H9 (cell line): ENCODE results near the gene PRR30. TPM values are rescaled to one million over a fixed set of nuclear protein-coding genes. Genes with fewer than 3 reads are reported as not detected.

Experiments used
- DNase-seq: peaks from one replicate; pipeline ENCODE4 v3.0.0-alpha.2; 2017
- H2AFZ ChIP-seq: one replicate; pipeline ENCODE4 v1.6.1; 2013; ENCODE audit warnings: mild to moderate bottlenecking, low read length, control low read depth, moderate library complexity
- H2AK5ac ChIP-seq: 2 replicates; pipeline ENCODE4 v1.6.1; 2013; ENCODE audit warnings: low read length, control low read depth, mixed read lengths; ENCODE audit not compliant: insufficient read length
- H2BK120ac ChIP-seq: one replicate; pipeline ENCODE4 v1.6.1; 2013; ENCODE audit warnings: low read depth, mild to moderate bottlenecking, low read length, control low read depth, inconsistent platforms; ENCODE audit not compliant: poor library complexity, severe bottlenecking
- H2BK12ac ChIP-seq: 2 replicates; pipeline ENCODE4 v1.6.1; 2013; ENCODE audit warnings: low read length, control low read depth, mixed read lengths, low read depth; ENCODE audit not compliant: insufficient read length
- H2BK15ac ChIP-seq: 2 replicates; pipeline ENCODE4 v1.6.1; 2013; ENCODE audit warnings: low read depth, low read length, control low read depth
- H2BK20ac ChIP-seq: one replicate; pipeline ENCODE4 v1.6.1; 2013; ENCODE audit warnings: low read depth, mild to moderate bottlenecking, low read length, control low read depth, inconsistent platforms; ENCODE audit not compliant: poor library complexity, severe bottlenecking
- H2BK5ac ChIP-seq: 2 replicates; pipeline ENCODE4 v1.6.1; 2013; ENCODE audit warnings: low read length, control low read depth, mixed read lengths; ENCODE audit not compliant: insufficient read length
- H3K14ac ChIP-seq: 2 replicates; pipeline ENCODE4 v1.6.1; 2013; ENCODE audit warnings: low read length, control low read depth; ENCODE audit not compliant: insufficient read depth
- H3K18ac ChIP-seq: 2 replicates; pipeline ENCODE4 v1.6.1; 2013; ENCODE audit warnings: low read depth, mild to moderate bottlenecking, mixed read lengths, low read length, control low read depth; ENCODE audit not compliant: insufficient read length
- H3K23ac ChIP-seq: 2 replicates; pipeline ENCODE4 v1.6.1; 2013; ENCODE audit warnings: low read length, control low read depth, mixed read lengths, low read depth; ENCODE audit not compliant: insufficient read length
- H3K23me2 ChIP-seq: 2 replicates; pipeline ENCODE4 v1.6.1; 2013; ENCODE audit warnings: low read depth, mild to moderate bottlenecking, mixed read lengths, low read length, control low read depth; ENCODE audit not compliant: insufficient read length, poor library complexity, severe bottlenecking
- H3K27ac ChIP-seq: 2 replicates; pipeline ENCODE4 v1.5.1; 2013; ENCODE audit warnings: low read length, control low read depth, mixed read lengths, low read depth; ENCODE audit not compliant: insufficient read length
- H3K27me3 ChIP-seq: 2 replicates; pipeline ENCODE4 v1.6.1; 2013; ENCODE audit warnings: low read length, control low read depth, inconsistent platforms; ENCODE audit not compliant: insufficient read depth
- H3K4ac ChIP-seq: 2 replicates; pipeline ENCODE4 v1.6.1; 2013; ENCODE audit warnings: low read depth, mild to moderate bottlenecking, control low read depth, inconsistent platforms, low read length, moderate library complexity
- H3K4me1 ChIP-seq: 2 replicates; pipeline ENCODE4 v1.6.1; 2013; ENCODE audit warnings: low read length, control low read depth, inconsistent platforms; ENCODE audit not compliant: insufficient read depth
- H3K4me2 ChIP-seq: 2 replicates; pipeline ENCODE4 v1.6.1; 2013; ENCODE audit warnings: low read length, control low read depth, mixed read lengths; ENCODE audit not compliant: insufficient read length, insufficient read depth
- H3K56ac ChIP-seq: 2 replicates; pipeline ENCODE4 v1.6.1; 2013; ENCODE audit warnings: low read depth, mild to moderate bottlenecking, mixed read lengths, low read length, control low read depth; ENCODE audit not compliant: insufficient read length
- H3K79me1 ChIP-seq: 2 replicates; pipeline ENCODE4 v1.6.1; 2013; ENCODE audit warnings: low read depth, mild to moderate bottlenecking, moderate library complexity, low read length, control low read depth, inconsistent platforms; ENCODE audit not compliant: insufficient read depth, poor library complexity, severe bottlenecking
- H3K79me2 ChIP-seq: 2 replicates; pipeline ENCODE4 v1.6.1; 2013; ENCODE audit warnings: low read length, control low read depth, inconsistent platforms; ENCODE audit not compliant: insufficient read depth
- H3K9ac ChIP-seq: 2 replicates; pipeline ENCODE4 v1.6.1; 2013; ENCODE audit warnings: low read length, control low read depth, mixed read lengths; ENCODE audit not compliant: insufficient read length; ENCODE audit errors: extremely low read depth
- H3K9me3 ChIP-seq: one replicate; pipeline ENCODE4 v1.6.1; 2013; ENCODE audit warnings: low read depth, low read length, inconsistent platforms; ENCODE audit not compliant: control insufficient read depth
- H3T11ph ChIP-seq: one replicate; pipeline ENCODE4 v1.6.1; 2013; ENCODE audit warnings: mild to moderate bottlenecking, low read length, control low read depth, inconsistent platforms
- H4K20me1 ChIP-seq: one replicate; pipeline ENCODE4 v1.6.1; 2013; ENCODE audit not compliant: control insufficient read depth, insufficient read length, insufficient read depth
- H4K5ac ChIP-seq: 2 replicates; pipeline ENCODE4 v1.6.1; 2013; ENCODE audit warnings: low read depth, mild to moderate bottlenecking, mixed read lengths, low read length, control low read depth; ENCODE audit not compliant: insufficient read length
- H4K8ac ChIP-seq: replicated peaks from 2 replicates; pipeline ENCODE4 v1.6.1; 2013; ENCODE audit warnings: low read length, control low read depth, mixed read lengths, low read depth; ENCODE audit not compliant: insufficient read length
- H4K91ac ChIP-seq: 2 replicates; pipeline ENCODE4 v1.6.1; 2013; ENCODE audit warnings: low read depth, mild to moderate bottlenecking, moderate library complexity, mixed read lengths, low read length, control low read depth; ENCODE audit not compliant: insufficient read length
- H3K27ac Mint-ChIP-seq, 3 experiments: 2 replicates in 2 of 3; 3 replicates in 1 of 3; pipeline ENCODE4 v1.8.0; 2020 to 2021; ENCODE audit warnings: mixed read lengths in 3 of 3, mild to moderate bottlenecking in 1 of 3, moderate library complexity in 1 of 3
- H3K27me3 Mint-ChIP-seq: 2 replicates; pipeline ENCODE4 v1.8.0; 2021; ENCODE audit warnings: low read depth, mild to moderate bottlenecking, moderate library complexity, mixed read lengths
- H3K36me3 Mint-ChIP-seq, 3 experiments: 2 replicates in 2 of 3; 3 replicates in 1 of 3; pipeline ENCODE4 v1.8.0; 2020 to 2021; ENCODE audit warnings: low read depth in 3 of 3, mixed read lengths in 3 of 3; ENCODE audit not compliant: insufficient read depth in 1 of 3
- H3K4me1 Mint-ChIP-seq, 2 experiments: 2 replicates each; pipeline ENCODE4 v1.8.0; 2020; ENCODE audit warnings: mixed read lengths in 2 of 2
- H3K4me3 Mint-ChIP-seq, 2 experiments: 2 replicates in 1 of 2; 3 replicates in 1 of 2; pipeline ENCODE4 v1.8.0; 2020 to 2021; ENCODE audit warnings: mild to moderate bottlenecking in 2 of 2, mixed read lengths in 2 of 2, moderate library complexity in 1 of 2
- H3K9me3 Mint-ChIP-seq, 2 experiments: 2 replicates in 1 of 2; 3 replicates in 1 of 2; pipeline ENCODE4 v1.8.0; 2020; ENCODE audit warnings: mild to moderate bottlenecking in 2 of 2, mixed read lengths in 2 of 2, moderate library complexity in 1 of 2
- CTCF ChIP-seq: fragments of 200-600 bp; sonication (generic); conservative IDR thresholded peaks from 3 replicates; pipeline ENCODE4 v1.8.0; 2021; ENCODE audit warnings: antibody characterized with exemption, mild to moderate bottlenecking
- WGBS: extraction: QIAGEN DNeasy Blood & Tissue Kit; methylation state at CpG from one replicate; pipeline ENCODE4 v1.1.7; 2013; ENCODE audit warnings: missing lambda C conversion rate, low lambda C conversion rate, mixed read lengths; ENCODE audit not compliant: insufficient read length; ENCODE audit errors: extremely low coverage; 5-methylcytosine and 5-hydroxymethylcytosine counted together
- total RNA-seq: library from RNA; stranded (reverse); gene quantifications from 2 replicates; pipeline ENCODE4 v1.2.1, GENCODE V29; 2021

The PRR30 gene
- total RNA-seq, 1 experiment from 2014 or later = not detected

GRCh38 chr2:27096748-27097297 lies 42.4 kb downstream of the PRR30 start:
- Histone ChIP-seq H2AFZ (no peak overlapping the region), H3K23ac (no peak overlapping the region), H2BK20ac (no peak overlapping the region), H3K18ac (no peak overlapping the region), H4K20me1 (peaks cover 3% of the 10 kb centered on the region), H3K23me2 (no peaks in the 10 kb centered on the region), H3K4ac (no peak overlapping the region), H4K5ac (no peak overlapping the region), H2AK5ac (no peak overlapping the region), H2BK15ac (no peak overlapping the region), H3K4me1 (no peaks in the 10 kb centered on the region), H3K14ac (no peak overlapping the region), H3K9ac (no peak overlapping the region), H3T11ph (no peak overlapping the region), H3K4me2 (no peak overlapping the region), H3K27me3 (no peaks in the 10 kb centered on the region), H4K91ac (no peak overlapping the region), H3K79me1 (no peaks in the 10 kb centered on the region), H2BK120ac (no peak overlapping the region), H3K56ac (no peak overlapping the region), H2BK5ac (no peak overlapping the region), H3K9me3 (no peaks in the 10 kb centered on the region), H2BK12ac (no peak overlapping the region), H3K79me2 (no peaks in the 10 kb centered on the region), H4K8ac (no peak overlapping the region), H3K27ac (no peak overlapping the region)
- WGBS = no CpG with 5 or more reads among the region's 3 CpGs
- no peak for TF ChIP-seq CTCF
- H3K36me3 Mint-ChIP-seq = peaks cover 0 to 1% (median 0%) of the 10 kb centered on the region in 3 experiments; a peak in 3 of 7 replicates
- DNase-seq = no peak
- peak overlapping the region in 1 of 2 experiments; percentile 67; a peak in 3 of 5 replicates for H3K4me3 Mint-ChIP-seq
- peaks cover 2% of the 10 kb centered on the region; the same call in 1 of the 2 replicates for H3K27me3 Mint-ChIP-seq
- H3K9me3 Mint-ChIP-seq = no peaks in the 10 kb centered on the region; a peak in 1 of 5 replicates
- H3K27ac Mint-ChIP-seq = peak overlapping the region in 1 of 3 experiments; percentile 93; a peak in 1 of 7 replicates
- H3K4me1 Mint-ChIP-seq = peaks cover 8 to 10% of the 10 kb centered on the region in 2 experiments
